Activated CD8-positive, alpha-beta T cell treated with anti-CD3 and anti-CD28 coated beads for 36 hours (primary cell): ENCODE data around the gene KLHL17. TPM values are rescaled to one million over a fixed set of nuclear protein-coding genes. Genes with fewer than 3 reads are reported as not detected.
A peak's percentile ranks its signal among the peaks of the same experiment; 100 is the strongest.

Experiments
- ATAC-seq: fragments of 200-7000 bp; cut with Tn5 transposase; one replicate; pipeline ENCODE4 v1.10.0; 2021; ENCODE audit warnings: mild to moderate bottlenecking, moderate library complexity
- CTCF ChIA-PET: fragments of 350-600 bp; sonication (Branson Sonifier 250); formaldehyde crosslinking; loops from one replicate; lab custom pipeline; 2021; ENCODE audit warnings: antibody characterized with exemption; lab: Charles Lee
- POLR2A ChIA-PET: fragments of 350-600 bp; sonication (Branson Sonifier 250); formaldehyde crosslinking; loops from one replicate; lab custom pipeline; 2021; ENCODE audit warnings: antibody characterized with exemption; lab: Charles Lee
- DNase-seq: peaks from one replicate; pipeline ENCODE4 v3.0.0-alpha.2; 2020
- H3K27ac Mint-ChIP-seq: one replicate; pipeline ENCODE4 v1.8.0; 2021; ENCODE audit warnings: mild to moderate bottlenecking, mixed read lengths
- H3K27me3 Mint-ChIP-seq: one replicate; pipeline ENCODE4 v1.8.0; 2021; ENCODE audit warnings: mixed read lengths
- H3K36me3 Mint-ChIP-seq: one replicate; pipeline ENCODE4 v1.8.0; 2021; ENCODE audit warnings: low read depth, mixed read lengths
- H3K4me1 Mint-ChIP-seq: one replicate; pipeline ENCODE4 v1.8.0; 2021; ENCODE audit warnings: low read depth, mixed read lengths
- H3K4me3 Mint-ChIP-seq: one replicate; pipeline ENCODE4 v1.8.0; 2021; ENCODE audit warnings: mild to moderate bottlenecking, moderate library complexity, mixed read lengths
- H3K9me3 Mint-ChIP-seq: one replicate; pipeline ENCODE4 v1.8.0; 2021; ENCODE audit warnings: mixed read lengths
- intact Hi-C: fragments of 100-400 bp; cut with micrococcal nuclease; formaldehyde crosslinking; loops from one replicate; pipeline ENCODE4 v1.10.0; 2022
- total RNA-seq, 2 experiments: library from RNA; stranded (reverse); gene quantifications; one replicate each; pipeline ENCODE4 v1.2.3, GENCODE V29; 2021
- TF ChIP-seq, protein P1 (sequence below): fragments of 200-600 bp; IDR thresholded peaks from one replicate; pipeline ENCODE4 v1.8.0; 2022; ENCODE audit warnings: antibody characterized with exemption, mild to moderate bottlenecking

The KLHL17 gene
- total RNA-seq, 2 experiments from 2014 or later, result 27.8 to 31.2 TPM

DNA sequence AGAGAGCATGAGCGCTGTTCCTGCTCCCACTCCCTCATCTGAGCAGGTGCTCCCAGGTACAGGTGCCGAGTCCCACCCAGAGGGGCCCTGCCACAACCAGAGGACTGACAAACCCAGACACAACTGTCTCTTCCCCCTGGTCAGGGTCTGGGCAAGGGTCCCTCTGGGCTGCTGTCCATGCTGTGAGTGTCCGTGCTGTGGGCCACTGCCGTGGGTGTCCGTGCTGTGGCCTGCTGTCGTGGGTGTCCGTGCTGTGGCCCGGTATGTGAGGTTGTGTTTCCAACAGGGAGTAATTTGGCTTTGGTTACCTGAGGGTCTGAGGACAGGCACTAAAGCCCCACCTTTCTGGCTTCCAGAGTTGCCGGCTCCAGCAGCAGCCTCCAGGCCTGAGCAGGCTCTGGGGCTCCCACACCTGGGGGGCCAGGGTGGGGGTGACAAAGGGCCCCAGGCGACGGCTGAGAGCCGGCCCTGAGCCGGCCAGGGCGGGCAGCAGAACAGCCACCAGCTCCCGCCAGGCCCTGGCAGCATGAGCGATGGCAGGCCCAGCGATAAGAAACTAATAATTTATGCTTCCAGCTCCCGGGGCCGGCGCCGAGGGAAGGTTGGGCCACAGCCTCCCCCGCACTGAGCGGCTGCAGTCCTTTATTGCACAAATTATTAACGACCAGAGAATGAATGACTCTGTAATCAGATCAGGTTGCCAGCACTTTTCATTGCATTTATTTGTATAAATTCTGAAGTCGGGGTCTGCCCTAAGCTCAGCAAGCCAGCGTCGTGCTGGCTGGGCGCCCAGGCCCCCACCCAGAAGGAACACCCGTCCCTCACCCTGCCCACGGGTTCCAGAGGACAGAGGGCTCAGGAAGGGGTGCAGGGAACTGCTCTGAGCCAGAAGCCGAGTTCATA, 44.0 kb upstream of the KLHL17 start:
- Mint-ChIP-seq H3K27me3 (peaks cover 21% of the 10 kb centered on the region), H3K4me3 (no peak overlapping the region), H3K9me3 (no peaks in the 10 kb centered on the region), H3K4me1 (peaks cover 6% of the 10 kb centered on the region), H3K27ac (no peak overlapping the region), H3K36me3 (no peaks in the 10 kb centered on the region)
- TF ChIP-seq, protein P1, sequence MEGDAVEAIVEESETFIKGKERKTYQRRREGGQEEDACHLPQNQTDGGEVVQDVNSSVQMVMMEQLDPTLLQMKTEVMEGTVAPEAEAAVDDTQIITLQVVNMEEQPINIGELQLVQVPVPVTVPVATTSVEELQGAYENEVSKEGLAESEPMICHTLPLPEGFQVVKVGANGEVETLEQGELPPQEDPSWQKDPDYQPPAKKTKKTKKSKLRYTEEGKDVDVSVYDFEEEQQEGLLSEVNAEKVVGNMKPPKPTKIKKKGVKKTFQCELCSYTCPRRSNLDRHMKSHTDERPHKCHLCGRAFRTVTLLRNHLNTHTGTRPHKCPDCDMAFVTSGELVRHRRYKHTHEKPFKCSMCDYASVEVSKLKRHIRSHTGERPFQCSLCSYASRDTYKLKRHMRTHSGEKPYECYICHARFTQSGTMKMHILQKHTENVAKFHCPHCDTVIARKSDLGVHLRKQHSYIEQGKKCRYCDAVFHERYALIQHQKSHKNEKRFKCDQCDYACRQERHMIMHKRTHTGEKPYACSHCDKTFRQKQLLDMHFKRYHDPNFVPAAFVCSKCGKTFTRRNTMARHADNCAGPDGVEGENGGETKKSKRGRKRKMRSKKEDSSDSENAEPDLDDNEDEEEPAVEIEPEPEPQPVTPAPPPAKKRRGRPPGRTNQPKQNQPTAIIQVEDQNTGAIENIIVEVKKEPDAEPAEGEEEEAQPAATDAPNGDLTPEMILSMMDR, result no peak
- POLR2A ChIA-PET, result interaction anchor here (1.0 kb wide), 1 partner anchor 24 kb away, joined by 3 read pairs; no protein-coding TSS in a partner anchor
- DNase-seq (peak; percentile 0), ATAC-seq (no peak)
- intact Hi-C loops, result no loop called here
- CTCF ChIA-PET, result no interaction called here

DNA sequence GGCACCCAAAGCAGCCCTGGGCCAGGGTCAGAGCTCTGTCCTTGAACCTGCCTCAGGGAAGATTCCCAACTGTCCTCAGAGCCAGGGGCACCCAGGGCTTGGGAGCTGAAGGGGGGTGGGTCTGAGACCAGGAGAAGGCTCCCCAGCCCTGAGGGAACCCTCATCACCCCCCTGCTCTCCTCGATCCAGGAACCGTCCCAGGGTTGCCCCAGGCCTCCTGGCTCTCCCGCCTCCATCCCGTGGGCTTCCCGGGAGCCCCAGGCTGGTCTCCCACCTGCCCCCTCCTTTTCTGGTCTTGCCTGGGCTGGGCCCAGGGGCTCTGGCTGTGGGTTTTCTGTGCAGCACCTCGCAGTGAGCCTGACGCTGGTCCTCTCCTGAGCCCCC, 43.3 kb upstream of the KLHL17 start:
- Mint-ChIP-seq H3K27me3 (peaks cover 25% of the 10 kb centered on the region), H3K27ac (no peak overlapping the region), H3K9me3 (no peaks in the 10 kb centered on the region), H3K4me1 (peaks cover 9% of the 10 kb centered on the region), H3K4me3 (no peak overlapping the region), H3K36me3 (no peaks in the 10 kb centered on the region)
- DNase-seq (no peak), ATAC-seq (no peak)
- intact Hi-C loops, result no loop called here
- ChIA-PET POLR2A (interaction anchor here (1.0 to 1.2 kb wide), 2 partner anchors 14 to 23 kb away, joined by 3 read pairs; no protein-coding TSS in a partner anchor), CTCF (no interaction called here)
- TF ChIP-seq, protein P1, result no peak

DNA sequence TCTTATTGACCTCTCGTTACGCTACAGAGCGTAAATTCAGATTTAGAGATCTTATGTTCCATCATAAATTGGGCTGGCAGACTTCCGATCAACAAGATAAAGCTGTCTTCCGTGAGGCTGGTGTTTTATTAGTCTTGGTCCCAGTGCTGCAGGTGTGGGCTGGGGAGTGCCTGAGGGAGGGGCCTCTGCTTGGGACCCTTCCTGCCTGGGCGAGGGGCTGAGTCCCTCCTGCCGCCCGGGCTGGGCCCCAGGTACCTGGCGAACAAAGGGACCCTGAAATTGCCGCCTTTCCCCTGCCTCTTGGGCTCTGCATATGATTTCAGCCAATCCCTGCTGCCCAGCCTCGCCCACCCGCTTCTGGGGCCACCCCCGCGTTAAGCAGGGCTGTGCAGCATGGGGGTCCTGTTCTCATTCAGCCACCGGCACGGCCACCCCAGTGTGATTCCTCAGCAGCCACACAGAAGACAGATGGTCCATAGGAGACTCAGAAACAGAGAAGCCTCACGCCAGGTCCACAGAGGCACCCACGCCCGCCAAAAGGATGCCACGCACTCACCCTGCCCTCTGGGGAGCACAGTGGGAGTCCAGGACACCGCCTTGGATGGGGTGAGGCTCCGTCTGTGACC, 42.8 kb upstream of the KLHL17 start:
- no peak overlapping the region for H3K27ac Mint-ChIP-seq
- TF ChIP-seq, protein P1, result no peak
- H3K4me3 Mint-ChIP-seq, result no peak overlapping the region
- DNase-seq (no peak), ATAC-seq (no peak)
- H3K36me3 Mint-ChIP-seq, result no peaks in the 10 kb centered on the region
- CTCF ChIA-PET, result no interaction called here
- peaks cover 26% of the 10 kb centered on the region for H3K27me3 Mint-ChIP-seq
- POLR2A ChIA-PET, result interaction anchor here (1.2 kb wide), 1 partner anchor 13 kb away, joined by 3 read pairs; no protein-coding TSS in a partner anchor
- H3K9me3 Mint-ChIP-seq, result no peaks in the 10 kb centered on the region
- H3K4me1 Mint-ChIP-seq, result peaks cover 9% of the 10 kb centered on the region
- intact Hi-C loops, result no loop called here

DNA sequence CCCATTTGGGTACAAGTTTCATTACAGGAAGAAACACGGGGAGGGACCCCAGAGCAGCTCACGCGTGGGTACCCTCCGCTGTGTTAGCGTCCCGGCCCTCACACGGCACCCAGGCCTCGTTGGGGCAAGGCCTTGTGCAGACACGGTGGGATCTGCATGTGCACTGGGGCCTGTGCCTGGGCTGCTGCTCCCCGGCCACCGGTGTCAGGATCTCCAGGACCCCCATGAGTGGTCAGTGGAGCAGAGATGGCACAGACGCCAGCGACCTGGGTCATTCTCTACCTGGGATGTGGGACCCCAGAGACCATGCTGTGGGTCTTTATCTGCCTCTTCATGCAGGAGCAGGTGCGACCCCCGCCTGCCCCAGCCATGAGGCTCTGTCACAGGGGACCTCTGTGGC, 42.0 kb upstream of the KLHL17 start:
- CTCF ChIA-PET, result no interaction called here
- peaks cover 30% of the 10 kb centered on the region for H3K27me3 Mint-ChIP-seq
- peaks cover 14% of the 10 kb centered on the region for H3K4me1 Mint-ChIP-seq
- H3K9me3 Mint-ChIP-seq, result no peaks in the 10 kb centered on the region
- DNase-seq (no peak), ATAC-seq (no peak)
- intact Hi-C loops, result no loop called here
- TF ChIP-seq, protein P1, result no peak
- no peaks in the 10 kb centered on the region for H3K36me3 Mint-ChIP-seq
- POLR2A ChIA-PET, result no interaction called here
- no peak overlapping the region for H3K4me3 Mint-ChIP-seq
- H3K27ac Mint-ChIP-seq, result no peak overlapping the region

DNA sequence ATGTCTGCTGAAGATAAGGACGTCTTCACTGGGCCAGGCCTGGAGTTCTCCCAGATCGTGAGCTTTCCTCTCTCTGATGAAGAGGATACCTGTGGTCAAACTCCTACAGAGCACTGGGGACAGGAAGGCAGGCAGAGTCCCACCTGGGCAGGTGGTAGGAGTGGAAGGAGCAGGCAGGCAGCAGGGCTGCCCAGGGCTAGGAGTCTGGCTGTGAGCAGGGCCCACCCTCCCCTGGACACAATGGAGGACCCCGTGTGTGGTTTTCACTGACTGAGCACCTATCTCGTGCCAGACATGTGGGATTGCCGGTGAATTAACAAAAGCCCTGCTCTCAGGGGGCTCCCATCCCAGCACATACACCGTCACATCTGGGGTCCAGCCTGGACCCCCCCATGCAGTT, 41.5 kb upstream of the KLHL17 start:
- H3K9me3 Mint-ChIP-seq, result no peaks in the 10 kb centered on the region
- ChIA-PET POLR2A (no interaction called here), CTCF (no interaction called here)
- H3K4me1 Mint-ChIP-seq, result peaks cover 15% of the 10 kb centered on the region
- no peak overlapping the region for H3K27ac Mint-ChIP-seq
- TF ChIP-seq, protein P1, result no peak
- intact Hi-C loops, result no loop called here
- peaks cover 31% of the 10 kb centered on the region for H3K27me3 Mint-ChIP-seq
- no peak overlapping the region for H3K4me3 Mint-ChIP-seq
- DNase-seq (no peak), ATAC-seq (no peak)
- H3K36me3 Mint-ChIP-seq, result no peaks in the 10 kb centered on the region
